ENCODE results near the gene TNN.
A peak's percentile ranks its signal among the peaks of the same experiment; 100 is the strongest.

TNN gene

GRCh38 chr1:175116210-175116798, 48.7 kb downstream of the TNN start:
- no peak for DNase-seq

- no peak for DNase-seq
Measured at GRCh38 chr1:175116903-175117302, 49.3 kb downstream of the TNN start.

GRCh38 chr1:175118375-175119367, 51.0 kb downstream of the TNN start:
- DNase-seq: no peak

GRCh38 chr1:175120511-175120910, 52.9 kb downstream of the TNN start:
- no peak for DNase-seq

- DNase-seq: no peak
Measured at GRCh38 chr1:175124861-175125260, 57.2 kb downstream of the TNN start.

GRCh38 chr1:175126347-175126746, 58.7 kb downstream of the TNN start:
- DNase-seq: no peak

- no peak for DNase-seq
Measured at GRCh38 chr1:175127565-175127964, 59.9 kb downstream of the TNN start.

GRCh38 chr1:175128523-175128922, 60.9 kb downstream of the TNN start:
- no peak for DNase-seq

- DNase-seq: no peak
Measured at GRCh38 chr1:175129182-175129581, 61.5 kb downstream of the TNN start.

GRCh38 chr1:175129644-175129996, 62.0 kb downstream of the TNN start:
- no peak for DNase-seq

GRCh38 chr1:175129997-175130648, 62.5 kb downstream of the TNN start:
- DNase-seq: no peak

GRCh38 chr1:175130649-175131045, 63.0 kb downstream of the TNN start:
- no peak for DNase-seq

GRCh38 chr1:175131095-175131494, 63.5 kb downstream of the TNN start:
- no peak for DNase-seq

- no peak for DNase-seq
Measured at GRCh38 chr1:175132436-175132835, 64.8 kb downstream of the TNN start.

GRCh38 chr1:175133673-175134435, 66.2 kb downstream of the TNN start:
- no peak for DNase-seq

GRCh38 chr1:175134500-175134899, 66.9 kb downstream of the TNN start:
- no peak for DNase-seq

GRCh38 chr1:175136246-175136645, 68.6 kb downstream of the TNN start:
- DNase-seq: no peak

GRCh38 chr1:175137369-175137768, 69.7 kb downstream of the TNN start:
- no peak for DNase-seq

GRCh38 chr1:175138579-175138978, 70.9 kb downstream of the TNN start:
- DNase-seq: no peak

- no peak for DNase-seq
Measured at GRCh38 chr1:175145899-175146528, 78.4 kb downstream of the TNN start.

- DNase-seq: peak; percentile 59 to 63
Measured at GRCh38 chr1:175146529-175147213, 79.0 kb downstream of the TNN start.

GRCh38 chr1:175147569-175147968, 79.9 kb downstream of the TNN start:
- no peak for DNase-seq

All from CD4-positive, alpha-beta T cell treated with Interleukin-4 for 1 hour (primary cell).